Measurements from ENCODE around the gene PLCD3. TPM values are rescaled to one million over a fixed set of nuclear protein-coding genes. Genes with fewer than 3 reads are reported as not detected.

The PLCD3 gene
- total and polyA plus RNA-seq, 2 of the 8 experiments (the other 6 are each of a cell fraction or from before 2014, with no cell fraction given), result 26.5 to 48.1 TPM

DNA sequence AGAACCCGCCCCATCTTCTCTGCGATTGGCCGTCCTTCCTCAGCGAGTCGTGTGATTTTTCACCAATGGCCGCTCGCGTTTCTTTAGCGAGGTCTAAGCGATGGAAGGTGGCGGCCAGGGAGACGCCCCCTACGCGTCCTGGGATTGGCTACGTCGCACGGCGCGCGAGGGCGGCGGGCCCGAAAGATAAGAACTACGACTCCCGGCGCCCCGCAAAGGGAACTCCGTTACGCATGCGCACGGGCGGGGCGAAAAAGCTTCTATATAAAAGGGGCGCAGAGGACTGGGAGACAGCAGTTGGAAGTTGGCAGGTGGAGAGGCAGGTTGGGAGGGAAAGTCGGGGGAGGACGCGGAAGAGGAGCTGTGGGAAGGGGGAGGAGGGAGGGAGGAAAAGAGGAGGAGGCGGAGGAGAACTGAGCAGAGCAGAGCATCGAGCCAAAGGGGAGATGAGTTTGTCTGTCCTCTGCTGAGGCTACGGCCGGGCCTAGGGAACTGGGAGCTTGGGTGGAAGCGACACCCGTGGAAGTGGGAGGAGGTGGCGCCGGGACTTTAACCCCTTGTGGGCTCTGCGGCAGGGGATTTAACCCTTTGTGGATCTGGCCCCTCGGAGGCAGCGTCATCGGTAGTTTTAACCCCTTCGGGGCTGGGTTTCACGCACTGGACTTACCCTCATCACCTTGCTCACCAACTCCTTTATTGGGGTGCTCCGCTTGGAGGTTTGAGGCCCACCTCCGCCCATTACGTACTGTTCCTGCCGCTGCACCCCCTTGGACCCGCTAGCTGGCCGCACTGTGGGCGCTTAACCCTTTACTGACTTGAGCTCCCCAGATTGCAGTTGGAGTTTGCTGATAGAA lies 16.1 kb upstream of the PLCD3 start, which contains the start of gene HEXIM1 (continued):
- TF ChIP-seq EP300 (IDR thresholded peaks at IDR 0.05; ENCODE audit: borderline replicate concordance in 1 of 2, low read depth in 2 of 2, low read length in 2 of 2) (no peak), CBX5 (IDR thresholded peaks at IDR 0.05; ENCODE audit: low read depth, low read length) (no peak), JUN (IDR thresholded peaks at IDR 0.05; ENCODE audit: low read depth, low read length) (no peak), BRCA1 (IDR thresholded peaks at IDR 0.05; ENCODE audit: low read depth, low read length) (no peak), JUND (IDR thresholded peaks at IDR 0.05; ENCODE audit: low read length) (no peak), SIN3A (conservative IDR thresholded peaks at IDR 0.05 in 1 of 2, IDR thresholded peaks at IDR 0.05 in 1 of 2; ENCODE audit: low read depth in 1 of 2, low read length in 2 of 2) (peak; percentile 29 to 61; a peak in 1 of 4 replicates), NANOG (IDR thresholded peaks at IDR 0.05; ENCODE audit: insufficient read depth, low read depth, low read length, poor library complexity, severe bottlenecking) (no peak), YY1 (IDR thresholded peaks at IDR 0.05; ENCODE audit: low read depth, low read length) (no peak), SIX5 (IDR thresholded peaks at IDR 0.05; ENCODE audit: low read depth, low read length) (peak; percentile 38; the same call in 1 of the 2 replicates), ZNF274 (IDR thresholded peaks at IDR 0.05; ENCODE audit: borderline replicate concordance, extremely low read depth, low read length) (no peak), CHD2 (IDR thresholded peaks at IDR 0.05; ENCODE audit: low read length) (no peak; the same call in 1 of the 2 replicates), PHF8 (conservative IDR thresholded peaks at IDR 0.05; ENCODE audit: low read depth, low read length) (peak; percentile 68), POLR2A (IDR thresholded peaks at IDR 0.05; ENCODE audit: control extremely low read depth in 1 of 2, low read depth in 2 of 2, low read length in 2 of 2) (peak; percentile 99 to 100), RFX5 (IDR thresholded peaks at IDR 0.05; ENCODE audit: borderline replicate concordance, low read depth, low read length) (no peak), CREB1 (IDR thresholded peaks at IDR 0.05) (peak; percentile 81), SRF (IDR thresholded peaks at IDR 0.05; ENCODE audit: low read depth, low read length) (no peak), SP2 (IDR thresholded peaks at IDR 0.05; ENCODE audit: low read length) (no peak), HDAC6 (IDR thresholded peaks at IDR 0.05; ENCODE audit: low read depth, low read length) (peak; percentile 58), SIRT6 (IDR thresholded peaks at IDR 0.05; ENCODE audit: low read length) (peak; percentile 51), TBP (IDR thresholded peaks at IDR 0.05; ENCODE audit: low read depth, low read length) (peak; percentile 99)
- TF ChIP-seq, protein P1, sequence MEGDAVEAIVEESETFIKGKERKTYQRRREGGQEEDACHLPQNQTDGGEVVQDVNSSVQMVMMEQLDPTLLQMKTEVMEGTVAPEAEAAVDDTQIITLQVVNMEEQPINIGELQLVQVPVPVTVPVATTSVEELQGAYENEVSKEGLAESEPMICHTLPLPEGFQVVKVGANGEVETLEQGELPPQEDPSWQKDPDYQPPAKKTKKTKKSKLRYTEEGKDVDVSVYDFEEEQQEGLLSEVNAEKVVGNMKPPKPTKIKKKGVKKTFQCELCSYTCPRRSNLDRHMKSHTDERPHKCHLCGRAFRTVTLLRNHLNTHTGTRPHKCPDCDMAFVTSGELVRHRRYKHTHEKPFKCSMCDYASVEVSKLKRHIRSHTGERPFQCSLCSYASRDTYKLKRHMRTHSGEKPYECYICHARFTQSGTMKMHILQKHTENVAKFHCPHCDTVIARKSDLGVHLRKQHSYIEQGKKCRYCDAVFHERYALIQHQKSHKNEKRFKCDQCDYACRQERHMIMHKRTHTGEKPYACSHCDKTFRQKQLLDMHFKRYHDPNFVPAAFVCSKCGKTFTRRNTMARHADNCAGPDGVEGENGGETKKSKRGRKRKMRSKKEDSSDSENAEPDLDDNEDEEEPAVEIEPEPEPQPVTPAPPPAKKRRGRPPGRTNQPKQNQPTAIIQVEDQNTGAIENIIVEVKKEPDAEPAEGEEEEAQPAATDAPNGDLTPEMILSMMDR (IDR thresholded peaks at IDR 0.05; ENCODE audit: control extremely low read depth in 1 of 3, insufficient read depth in 1 of 3, low read depth in 1 of 3, low read length in 3 of 3), result no peak
- TF ChIP-seq, protein P2, sequence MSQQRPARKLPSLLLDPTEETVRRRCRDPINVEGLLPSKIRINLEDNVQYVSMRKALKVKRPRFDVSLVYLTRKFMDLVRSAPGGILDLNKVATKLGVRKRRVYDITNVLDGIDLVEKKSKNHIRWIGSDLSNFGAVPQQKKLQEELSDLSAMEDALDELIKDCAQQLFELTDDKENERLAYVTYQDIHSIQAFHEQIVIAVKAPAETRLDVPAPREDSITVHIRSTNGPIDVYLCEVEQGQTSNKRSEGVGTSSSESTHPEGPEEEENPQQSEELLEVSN (IDR thresholded peaks at IDR 0.05), result peak; percentile 46; the same call in 1 of the 2 replicates
